Neural progenitor cell (in vitro differentiated cells): ENCODE measurements around the gene PAK4. TPM values are rescaled to one million over a fixed set of nuclear protein-coding genes. Genes with fewer than 3 reads are reported as not detected.

Experiments used
- DNase-seq: peaks from one replicate; pipeline ENCODE4 v3.0.0-alpha.2; 2016; ENCODE audit warnings: low spot score
- H2AFZ ChIP-seq: fragments of 200-600 bp; sonication (generic); replicated peaks from 2 replicates; pipeline ENCODE4 v1.6.1; 2016; ENCODE audit warnings: antibody characterized with exemption
- H3F3A ChIP-seq: fragments of 200-600 bp; sonication (generic); 2 replicates; pipeline ENCODE4 v1.6.1; 2016; ENCODE audit warnings: antibody characterized with exemption, low read depth
- H3K27ac ChIP-seq: fragments of 200-600 bp; sonication (generic); 2 replicates; pipeline ENCODE4 v1.5.1; 2016; ENCODE audit warnings: mild to moderate bottlenecking
- H3K27me3 ChIP-seq: fragments of 200-600 bp; sonication (generic); 2 replicates; pipeline ENCODE4 v1.6.1; 2016; ENCODE audit warnings: mild to moderate bottlenecking, moderate library complexity
- H3K36me3 ChIP-seq: fragments of 200-600 bp; sonication (generic); 2 replicates; pipeline ENCODE4 v1.5.1; 2016
- H3K4me1 ChIP-seq: fragments of 200-600 bp; sonication (generic); 2 replicates; pipeline ENCODE4 v1.6.1; 2016; ENCODE audit warnings: mixed run types
- H3K4me2 ChIP-seq: fragments of 200-600 bp; sonication (generic); 2 replicates; pipeline ENCODE4 v1.6.1; 2016
- H3K4me3 ChIP-seq: fragments of 200-600 bp; sonication (generic); 2 replicates; pipeline ENCODE4 v1.5.1; 2016
- H3K79me2 ChIP-seq: fragments of 200-600 bp; sonication (generic); 2 replicates; pipeline ENCODE4 v1.6.1; 2016; ENCODE audit warnings: low read depth
- H3K9ac ChIP-seq: fragments of 200-600 bp; sonication (generic); 2 replicates; pipeline ENCODE4 v1.6.1; 2016
- H3K9me3 ChIP-seq: fragments of 200-600 bp; sonication (generic); 2 replicates; pipeline ENCODE4 v1.5.1; 2016; ENCODE audit warnings: low read depth
- H4K20me1 ChIP-seq: fragments of 200-600 bp; sonication (generic); 2 replicates; pipeline ENCODE4 v1.6.1; 2016; ENCODE audit warnings: low read depth
- H3K27ac Mint-ChIP-seq: 3 replicates; pipeline ENCODE4 v1.8.0; 2021; ENCODE audit warnings: mixed read lengths
- H3K27me3 Mint-ChIP-seq: 2 replicates; pipeline ENCODE4 v1.8.0; 2022; ENCODE audit warnings: low read depth, mild to moderate bottlenecking, inconsistent platforms, moderate library complexity, mixed read lengths; ENCODE audit not compliant: insufficient read depth
- H3K36me3 Mint-ChIP-seq: 3 replicates; pipeline ENCODE4 v1.8.0; 2021; ENCODE audit warnings: mixed read lengths
- H3K4me1 Mint-ChIP-seq: 3 replicates; pipeline ENCODE4 v1.8.0; 2021; ENCODE audit warnings: mixed read lengths
- H3K4me3 Mint-ChIP-seq: 3 replicates; pipeline ENCODE4 v1.8.0; 2021; ENCODE audit warnings: mild to moderate bottlenecking, moderate library complexity, mixed read lengths
- H3K9me3 Mint-ChIP-seq: 3 replicates; pipeline ENCODE4 v1.8.0; 2020; ENCODE audit warnings: mixed read lengths
- EZH2 ChIP-seq: fragments of 200-600 bp; sonication (generic); IDR thresholded peaks from 2 replicates; pipeline ENCODE4 v1.6.1; 2017; ENCODE audit warnings: antibody characterized with exemption, mild to moderate bottlenecking, moderate library complexity
- EZH2phosphoT487 ChIP-seq: fragments of 200-600 bp; sonication (generic); IDR thresholded peaks from 2 replicates; pipeline ENCODE4 v1.6.1; 2017; ENCODE audit warnings: antibody characterized with exemption
- total RNA-seq: library from RNA; depleted of rRNA; stranded (reverse); fragments of >200 nt; gene quantifications from 2 replicates; pipeline ENCODE4 v1.2.3, GENCODE V29; 2015; ENCODE audit warnings: low replicate concordance
- TF ChIP-seq, protein P1 (sequence below): fragments of 200-600 bp; sonication (generic); IDR thresholded peaks from 2 replicates; pipeline ENCODE4 v1.5.1; 2017; ENCODE audit warnings: antibody characterized with exemption, mild to moderate bottlenecking

Gene PAK4
- total RNA-seq, 1 donor from 2014 or later, result 9.7 TPM

DNA sequence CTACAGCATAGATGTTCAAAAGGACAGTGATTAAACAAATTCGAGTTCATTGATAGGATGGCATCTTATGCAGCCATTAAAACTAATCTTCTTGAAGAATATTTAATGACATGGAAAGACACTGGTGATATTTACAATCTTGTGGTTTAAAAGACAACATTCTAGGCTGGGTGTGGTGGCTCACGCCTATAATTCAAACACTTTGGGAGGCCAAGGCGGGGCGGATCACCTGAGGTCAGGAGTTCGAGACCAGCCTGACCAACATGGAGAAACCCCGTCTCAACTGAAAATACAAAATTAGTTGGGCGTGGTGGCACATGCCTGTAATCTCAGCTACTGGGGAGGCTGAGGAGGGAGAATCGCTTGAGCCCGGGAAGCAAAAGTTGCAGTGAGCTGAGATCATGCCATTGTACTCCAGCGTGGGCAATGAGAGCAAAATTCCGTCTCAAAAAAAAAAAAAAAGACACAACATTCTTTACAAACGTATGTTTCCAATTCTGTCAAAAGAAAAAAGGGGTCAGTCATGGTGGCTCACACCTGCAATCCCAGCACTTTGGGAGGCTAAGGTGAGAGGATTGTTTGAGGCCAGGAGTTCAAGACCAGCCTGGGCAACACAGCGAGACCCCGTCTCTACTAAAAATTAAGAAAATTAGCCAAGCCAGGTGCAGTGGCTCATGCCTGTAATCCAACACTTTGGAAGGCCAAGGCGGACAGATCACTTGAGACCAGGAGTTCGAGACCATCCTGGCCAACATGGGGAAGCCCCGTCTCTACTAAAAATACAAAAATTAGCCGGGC is 2.5 kb upstream of the PAK4 start:
- H3K27ac ChIP-seq, result no peak overlapping the region
- no peak overlapping the region for H3K9ac ChIP-seq
- Mint-ChIP-seq H3K4me1 (peaks cover 30% of the 10 kb centered on the region), H3K4me3 (no peak overlapping the region), H3K27me3 (peaks cover 3% of the 10 kb centered on the region), H3K27ac (no peak overlapping the region), H3K9me3 (no peaks in the 10 kb centered on the region), H3K36me3 (no peaks in the 10 kb centered on the region)
- no peak overlapping the region for H3K4me3 ChIP-seq
- TF ChIP-seq EZH2, result no peak
- no peak for TF ChIP-seq EZH2phosphoT487
- TF ChIP-seq, protein P1, sequence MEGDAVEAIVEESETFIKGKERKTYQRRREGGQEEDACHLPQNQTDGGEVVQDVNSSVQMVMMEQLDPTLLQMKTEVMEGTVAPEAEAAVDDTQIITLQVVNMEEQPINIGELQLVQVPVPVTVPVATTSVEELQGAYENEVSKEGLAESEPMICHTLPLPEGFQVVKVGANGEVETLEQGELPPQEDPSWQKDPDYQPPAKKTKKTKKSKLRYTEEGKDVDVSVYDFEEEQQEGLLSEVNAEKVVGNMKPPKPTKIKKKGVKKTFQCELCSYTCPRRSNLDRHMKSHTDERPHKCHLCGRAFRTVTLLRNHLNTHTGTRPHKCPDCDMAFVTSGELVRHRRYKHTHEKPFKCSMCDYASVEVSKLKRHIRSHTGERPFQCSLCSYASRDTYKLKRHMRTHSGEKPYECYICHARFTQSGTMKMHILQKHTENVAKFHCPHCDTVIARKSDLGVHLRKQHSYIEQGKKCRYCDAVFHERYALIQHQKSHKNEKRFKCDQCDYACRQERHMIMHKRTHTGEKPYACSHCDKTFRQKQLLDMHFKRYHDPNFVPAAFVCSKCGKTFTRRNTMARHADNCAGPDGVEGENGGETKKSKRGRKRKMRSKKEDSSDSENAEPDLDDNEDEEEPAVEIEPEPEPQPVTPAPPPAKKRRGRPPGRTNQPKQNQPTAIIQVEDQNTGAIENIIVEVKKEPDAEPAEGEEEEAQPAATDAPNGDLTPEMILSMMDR, result no peak
- H3K4me1 ChIP-seq, result peaks cover 11% of the 10 kb centered on the region
- no peaks in the 10 kb centered on the region for H3K27me3 ChIP-seq
- no peak overlapping the region for H3K4me2 ChIP-seq
- H3K79me2 ChIP-seq, result peaks cover 24% of the 10 kb centered on the region
- DNase-seq, result no peak
- no peaks in the 10 kb centered on the region for H3K36me3 ChIP-seq
- peaks cover 22% of the 10 kb centered on the region for H4K20me1 ChIP-seq
- H3F3A ChIP-seq, result peaks cover 19% of the 10 kb centered on the region
- H3K9me3 ChIP-seq, result no peaks in the 10 kb centered on the region
- H2AFZ ChIP-seq, result no peak overlapping the region

DNA sequence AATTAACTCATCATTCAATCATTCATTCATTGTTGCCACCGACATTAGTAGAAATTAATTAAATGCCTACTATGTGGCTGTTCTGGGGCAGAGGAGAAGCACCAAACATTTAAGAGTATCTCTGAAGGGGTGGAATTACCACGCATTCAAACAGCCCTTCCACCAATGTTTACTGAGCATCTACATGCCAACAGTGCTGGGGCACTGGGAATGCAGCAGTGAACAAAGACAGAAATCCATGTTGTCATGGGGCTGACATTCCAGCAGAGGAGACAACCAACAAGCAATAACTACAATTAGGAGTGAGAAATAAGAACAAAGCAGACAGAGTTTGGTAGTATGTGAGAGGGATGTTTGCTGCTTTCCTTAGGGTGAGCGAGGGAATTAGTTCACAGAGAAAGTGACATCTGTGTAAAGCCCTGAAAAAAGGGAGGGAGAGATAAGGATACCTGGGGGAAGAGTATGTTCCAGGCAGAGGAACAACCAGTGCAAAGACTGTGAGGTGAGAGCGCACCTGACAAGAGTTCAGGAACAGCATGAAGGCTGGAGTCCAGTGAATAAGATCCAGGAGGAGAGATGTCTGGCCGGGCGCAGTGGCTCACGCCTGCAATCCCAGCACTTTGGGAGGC is 1.3 kb upstream of the PAK4 start:
- Histone ChIP-seq H3K27ac (no peak overlapping the region), H2AFZ (peak overlapping the region; percentile 76)

DNA sequence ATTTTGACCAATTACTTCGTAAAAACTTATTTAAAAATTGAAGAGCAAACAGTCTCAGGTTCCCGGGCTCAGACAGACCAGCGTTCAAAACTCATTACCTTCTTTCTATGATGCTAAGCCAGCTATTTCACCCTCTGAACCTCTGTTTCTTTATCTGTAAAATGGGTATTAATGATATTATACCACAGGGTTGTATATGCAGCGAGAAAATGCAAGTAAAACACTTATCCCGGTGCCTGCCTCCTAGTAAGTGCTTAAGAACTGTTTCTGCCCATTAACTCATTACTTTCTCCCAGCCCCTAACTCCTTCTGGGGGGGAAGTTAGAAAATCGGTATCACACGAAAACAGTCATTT is 410 bp upstream of the PAK4 start:
- Histone ChIP-seq H4K20me1 (peaks cover 43% of the 10 kb centered on the region), H3K27me3 (no peaks in the 10 kb centered on the region), H3K79me2 (peaks cover 44% of the 10 kb centered on the region), H3K9me3 (no peaks in the 10 kb centered on the region), H3K4me2 (peak overlapping the region; percentile 38), H3K27ac (no peak overlapping the region), H3K4me1 (peaks cover 11% of the 10 kb centered on the region), H3K4me3 (peak overlapping the region; percentile 90), H3K9ac (no peak overlapping the region), H3F3A (peaks cover 19% of the 10 kb centered on the region), H2AFZ (no peak overlapping the region), H3K36me3 (no peaks in the 10 kb centered on the region)
- no peak for TF ChIP-seq EZH2
- Mint-ChIP-seq H3K27me3 (peaks cover 3% of the 10 kb centered on the region), H3K4me1 (peaks cover 38% of the 10 kb centered on the region), H3K9me3 (no peaks in the 10 kb centered on the region), H3K4me3 (peak overlapping the region; percentile 99), H3K27ac (peak overlapping the region; percentile 99), H3K36me3 (no peaks in the 10 kb centered on the region)
- no peak for DNase-seq

More for the DNA sequence above, 1.3 kb upstream of the PAK4 start:
- H4K20me1 ChIP-seq, result peaks cover 33% of the 10 kb centered on the region
- no peak overlapping the region for H3K9ac ChIP-seq
- Mint-ChIP-seq H3K36me3 (no peaks in the 10 kb centered on the region), H3K27ac (no peak overlapping the region), H3K4me1 (peaks cover 35% of the 10 kb centered on the region), H3K9me3 (no peaks in the 10 kb centered on the region), H3K4me3 (peak overlapping the region; percentile 31), H3K27me3 (peaks cover 3% of the 10 kb centered on the region)
- H3K4me2 ChIP-seq, result no peak overlapping the region
- DNase-seq, result no peak
- H3K9me3 ChIP-seq, result no peaks in the 10 kb centered on the region
- TF ChIP-seq EZH2phosphoT487, result no peak
- no peak for TF ChIP-seq EZH2
- TF ChIP-seq, protein P1, result no peak
- H3K4me1 ChIP-seq, result peaks cover 11% of the 10 kb centered on the region
- H3K79me2 ChIP-seq, result peaks cover 35% of the 10 kb centered on the region
- no peaks in the 10 kb centered on the region for H3K36me3 ChIP-seq
- H3K4me3 ChIP-seq, result no peak overlapping the region
- H3K27me3 ChIP-seq, result no peaks in the 10 kb centered on the region
- peaks cover 19% of the 10 kb centered on the region for H3F3A ChIP-seq
